HG03460 (cell line): ENCODE results near the gene EGFR.

Experiments
- ATAC-seq: cut with Tn5 transposase; IDR thresholded peaks from one replicate; pipeline ENCODE4 v1.9.1; 2021; ENCODE audit not compliant: unreplicated experiment

The EGFR gene

DNA sequence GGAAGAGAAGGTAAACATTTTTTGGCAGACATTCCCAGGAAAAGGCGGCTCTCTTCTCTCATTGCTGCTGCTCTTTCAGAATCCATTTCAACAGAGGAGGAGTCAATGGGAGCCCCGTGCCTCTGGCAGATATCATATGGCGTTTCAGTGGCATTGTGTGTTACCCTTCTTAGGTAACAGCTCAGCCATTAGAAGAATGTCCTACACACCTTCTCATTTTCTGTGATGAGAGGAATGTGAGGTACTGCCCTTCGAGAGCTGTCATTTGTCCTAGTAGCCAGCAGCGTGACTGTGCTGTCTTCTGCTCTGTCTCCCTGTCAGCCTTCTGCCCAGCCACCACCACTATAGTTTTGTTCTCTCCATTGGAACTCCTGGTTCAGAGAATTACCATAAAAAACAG is 102.4 kb downstream of the EGFR start:
- no peak for ATAC-seq

DNA sequence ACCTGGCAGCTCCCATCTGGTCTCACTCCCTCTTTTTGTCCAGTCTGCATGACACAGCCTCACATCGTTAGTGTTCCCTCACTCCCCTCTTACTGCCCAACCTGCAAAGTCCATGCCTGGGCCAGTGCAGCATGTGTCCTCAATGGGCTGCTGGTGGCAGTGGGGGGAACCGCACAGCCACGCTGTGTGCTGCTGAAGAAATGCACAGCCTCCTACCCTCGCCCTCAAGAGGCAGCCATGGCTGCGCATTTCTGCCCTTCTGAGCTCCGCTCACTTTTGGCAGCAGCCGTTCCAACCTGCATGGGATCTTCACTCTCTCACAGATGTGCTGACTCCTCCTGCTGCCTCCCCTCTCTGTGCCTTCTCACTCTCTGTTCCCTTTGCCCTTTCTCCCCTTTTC is 103.4 kb downstream of the EGFR start:
- ATAC-seq = no peak

DNA sequence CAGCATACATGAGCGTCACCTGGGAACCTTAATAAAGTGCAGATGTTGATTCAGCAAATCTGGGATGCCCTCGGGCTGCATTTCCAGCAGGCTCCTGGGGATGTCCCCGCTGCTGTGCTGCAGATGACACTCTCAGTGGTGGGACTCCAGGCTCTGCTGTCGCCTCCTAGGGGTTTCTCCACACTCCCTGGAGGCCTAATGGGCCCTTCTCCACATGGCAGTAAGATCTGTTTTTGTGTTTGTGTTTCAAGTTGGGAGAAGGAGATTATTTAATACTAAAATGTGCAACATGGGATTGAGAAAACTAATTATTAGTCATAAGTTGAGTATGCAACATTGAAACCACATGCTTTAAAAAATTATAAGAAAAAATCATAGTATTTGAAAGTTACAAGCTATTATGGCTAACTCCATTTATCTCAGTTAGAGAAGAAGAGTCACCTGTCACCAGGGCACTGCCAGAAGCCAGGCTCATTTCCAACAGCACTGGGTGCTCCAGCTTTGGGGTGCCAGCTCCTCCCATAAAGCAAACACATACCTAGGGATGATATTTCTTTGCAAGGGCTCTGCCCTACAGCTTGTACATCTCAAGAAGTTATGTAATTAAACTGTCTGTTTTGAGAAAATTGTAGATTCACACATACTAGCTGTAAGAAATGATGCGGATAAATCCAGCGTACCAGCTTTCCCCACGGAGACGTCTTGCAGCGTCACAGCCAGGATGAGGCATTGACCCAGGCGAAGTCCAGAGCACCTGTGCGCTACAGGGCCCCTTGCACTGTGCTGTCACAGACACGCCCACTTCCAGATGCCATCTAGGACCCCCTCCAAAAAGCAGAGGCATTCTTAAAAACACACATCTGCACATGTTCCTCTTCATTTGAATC is 106.4 kb downstream of the EGFR start:
- no peak for ATAC-seq

DNA sequence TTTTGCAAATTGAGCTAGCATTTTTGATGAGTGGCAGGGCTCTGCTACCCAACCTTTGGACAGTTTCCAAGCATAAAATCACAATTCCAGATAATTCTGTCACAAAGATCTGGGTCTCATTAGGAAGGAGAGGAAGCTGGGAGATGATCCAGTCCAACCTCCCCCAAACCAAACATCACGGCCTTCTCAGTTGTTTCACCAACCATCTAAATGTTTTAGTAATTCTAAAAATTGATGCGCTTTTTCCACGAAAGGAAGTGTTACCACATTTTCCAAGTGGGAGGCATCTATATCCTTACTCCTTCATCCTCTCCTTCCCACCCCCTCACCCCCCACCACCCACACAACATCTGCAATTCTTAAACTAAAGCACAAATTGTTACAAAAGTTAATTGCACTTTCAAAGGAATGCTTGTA is 108.3 kb downstream of the EGFR start:
- no peak for ATAC-seq

DNA sequence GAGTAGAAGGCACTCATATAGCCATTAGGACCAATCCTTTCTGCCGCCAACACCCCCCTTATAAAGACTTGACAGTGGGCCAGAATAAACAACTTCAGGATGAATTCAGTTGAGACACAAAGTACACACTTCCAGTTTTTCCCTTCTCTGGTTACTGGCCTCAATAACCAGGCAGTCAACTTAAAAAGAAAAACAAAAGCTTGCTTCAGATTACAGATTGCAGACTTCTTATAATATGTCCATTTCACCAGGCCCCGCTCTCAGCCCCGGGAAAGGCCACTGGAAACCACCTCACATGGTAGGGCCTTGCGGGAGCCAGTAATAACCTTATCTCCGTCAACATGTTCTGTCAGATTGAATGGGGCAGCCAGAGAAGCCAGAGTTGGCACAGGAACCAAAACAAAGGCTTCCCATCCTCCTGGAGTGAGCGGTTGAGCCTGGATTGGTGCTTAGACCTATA is 108.8 kb downstream of the EGFR start:
- no peak for ATAC-seq

DNA sequence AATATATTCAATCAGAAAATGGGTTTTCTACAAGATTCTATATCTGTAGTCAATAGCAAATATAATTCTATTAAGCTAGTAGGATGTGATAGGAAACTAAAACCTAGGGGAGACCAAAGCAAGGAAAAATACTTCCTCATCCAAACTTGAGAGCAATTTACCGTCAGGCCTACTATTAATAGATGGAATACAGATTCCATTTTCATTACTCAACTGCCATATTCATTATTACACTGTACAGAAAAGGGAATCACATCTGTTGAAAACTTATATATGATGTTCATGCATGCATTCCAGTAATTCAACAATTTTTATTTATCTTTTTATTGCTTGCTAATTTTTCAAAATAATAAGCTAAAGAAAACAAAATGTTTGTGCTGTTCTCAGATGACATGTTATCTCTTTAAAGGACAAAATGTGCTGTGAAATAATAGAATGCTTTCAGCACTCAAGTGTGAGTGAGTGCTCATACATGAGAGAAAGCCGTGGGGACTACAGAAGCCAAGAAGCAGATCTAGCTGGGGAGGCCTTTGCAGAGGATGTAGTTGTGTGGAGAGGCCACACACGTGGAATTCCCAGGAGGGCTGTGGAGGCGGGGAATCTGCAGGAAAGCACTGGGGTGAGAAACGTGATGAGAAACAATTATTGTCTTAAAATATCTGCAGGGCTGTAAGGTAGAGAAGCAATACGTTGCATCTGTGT is 110.0 kb downstream of the EGFR start:
- ATAC-seq = no peak

DNA sequence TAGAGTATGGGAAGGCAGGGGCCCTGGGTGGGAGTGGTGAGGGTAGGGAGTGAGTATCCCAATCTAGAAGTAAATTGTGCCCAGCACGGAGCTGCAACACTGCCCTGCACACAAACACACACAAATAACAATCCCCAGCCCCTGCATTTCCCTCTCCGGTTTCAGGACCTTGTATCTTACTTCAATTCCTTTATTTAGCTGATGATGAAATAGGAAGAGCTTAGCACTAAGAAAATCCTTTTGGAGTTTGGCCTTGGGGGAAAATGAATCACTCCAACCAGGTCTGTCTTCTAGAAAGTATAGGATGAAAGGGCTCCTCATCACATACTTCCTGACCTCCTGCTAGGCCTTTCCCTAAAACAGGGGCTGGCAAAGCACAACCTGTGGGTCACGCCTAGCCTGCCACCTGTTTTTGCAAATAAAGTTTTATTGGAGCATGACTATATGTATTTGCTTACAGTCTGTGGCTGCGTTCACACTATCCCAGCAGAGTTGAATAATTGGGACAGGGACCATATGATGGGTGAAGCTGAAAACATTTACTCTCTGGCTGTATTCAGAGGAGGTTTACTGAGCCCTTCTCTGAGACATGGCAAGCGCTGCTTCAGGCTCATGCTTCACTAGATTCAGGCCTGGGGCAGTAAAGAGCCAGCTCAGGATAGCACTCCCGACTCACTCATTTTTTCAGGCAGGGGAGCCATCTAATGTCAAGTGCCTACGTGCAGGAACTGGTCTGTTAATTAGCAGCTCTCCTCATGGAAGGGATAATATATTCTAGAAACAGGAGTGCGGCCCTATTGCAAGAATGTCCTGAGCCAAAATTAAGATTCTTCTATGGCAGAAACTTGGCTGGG is 111.0 kb downstream of the EGFR start:
- no peak for ATAC-seq

DNA sequence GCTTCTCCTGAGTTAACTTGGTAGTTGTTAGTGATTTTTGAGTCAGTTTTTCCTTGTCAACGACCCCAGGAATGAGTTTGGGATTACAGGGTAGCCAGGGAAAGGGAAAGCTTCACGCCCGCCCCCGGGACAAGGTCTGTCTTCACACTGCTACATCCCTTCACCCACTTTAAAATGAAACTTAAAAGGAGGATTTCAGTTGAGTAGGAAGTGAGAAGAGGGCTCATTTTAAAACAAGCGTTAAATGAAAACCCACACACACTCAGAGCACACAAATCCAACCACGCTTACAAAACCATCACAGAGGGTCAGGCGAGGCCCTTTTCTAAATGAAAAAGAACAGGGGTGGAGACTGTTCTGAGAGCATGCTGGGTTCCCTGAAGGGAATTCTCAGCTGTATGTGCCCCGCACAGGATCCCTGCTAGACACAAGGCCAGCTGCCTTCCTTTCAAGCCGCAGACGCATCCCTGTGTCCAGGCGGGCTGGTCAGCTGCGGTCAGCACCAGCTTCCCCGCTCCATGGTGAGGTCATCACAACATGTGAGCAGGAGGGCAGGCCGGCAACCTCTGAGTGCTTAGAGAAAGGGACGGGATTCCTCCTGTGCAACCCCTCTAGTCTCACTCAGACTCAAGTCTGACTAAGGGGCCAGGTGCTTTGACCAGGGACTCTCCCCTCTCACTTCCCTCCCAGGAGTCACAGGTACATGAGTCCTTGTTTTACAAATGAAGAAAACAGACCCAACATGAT is 111.8 kb downstream of the EGFR start:
- ATAC-seq = peak; percentile 41

DNA sequence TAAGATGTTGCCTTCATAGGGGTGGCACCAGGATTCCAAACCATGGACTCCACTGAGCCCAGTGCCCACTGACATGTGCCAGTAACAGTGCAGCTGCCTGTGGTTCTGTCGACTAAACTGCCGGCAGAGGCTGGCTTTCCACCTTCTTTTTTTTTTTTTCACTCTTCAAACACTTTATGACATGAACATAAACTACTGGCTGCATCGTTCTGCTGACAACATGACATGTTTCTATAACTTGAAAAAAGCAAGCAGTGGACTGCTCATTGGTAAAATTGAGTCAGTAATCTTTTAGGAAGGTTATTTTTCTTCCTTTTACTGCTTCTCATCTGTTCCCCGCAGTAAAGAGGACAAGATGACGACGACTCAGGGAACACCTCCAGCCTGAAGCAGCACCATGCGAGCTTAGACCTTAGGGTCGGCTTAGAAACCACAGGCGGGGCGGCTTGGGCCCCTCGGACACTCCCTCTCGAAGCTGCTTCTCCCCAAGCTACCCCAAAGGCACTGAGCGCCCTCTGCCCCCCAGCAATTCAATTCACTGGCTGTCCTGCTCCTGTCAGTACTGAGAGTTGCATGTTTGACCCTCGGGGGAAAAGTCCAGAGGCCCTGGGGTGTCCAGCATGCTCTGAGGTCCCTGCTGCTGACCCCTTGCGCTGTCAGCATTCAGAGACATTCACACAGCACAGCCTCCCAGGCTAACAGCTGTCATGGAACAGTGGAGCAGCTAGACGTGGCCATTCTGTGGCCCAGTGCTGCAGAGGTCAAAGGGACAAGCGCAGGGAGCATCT is 112.5 kb downstream of the EGFR start:
- ATAC-seq = no peak

DNA sequence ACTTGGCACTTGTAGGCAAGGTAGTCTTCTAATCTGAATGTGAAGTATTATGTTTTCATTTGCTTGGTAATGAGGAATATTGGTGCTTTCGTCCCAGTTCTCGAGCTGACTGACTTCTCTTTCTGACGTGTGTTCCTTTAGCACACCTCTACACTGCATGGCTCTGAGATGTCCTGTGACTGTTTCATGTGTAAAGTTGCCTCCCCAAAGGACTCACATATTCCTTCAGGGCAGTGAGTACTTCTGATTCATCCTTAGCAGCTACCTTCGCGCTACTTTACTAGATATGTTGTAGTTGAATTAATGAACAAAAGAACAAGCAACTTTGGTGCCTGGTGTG is 113.7 kb downstream of the EGFR start:
- no peak for ATAC-seq

DNA sequence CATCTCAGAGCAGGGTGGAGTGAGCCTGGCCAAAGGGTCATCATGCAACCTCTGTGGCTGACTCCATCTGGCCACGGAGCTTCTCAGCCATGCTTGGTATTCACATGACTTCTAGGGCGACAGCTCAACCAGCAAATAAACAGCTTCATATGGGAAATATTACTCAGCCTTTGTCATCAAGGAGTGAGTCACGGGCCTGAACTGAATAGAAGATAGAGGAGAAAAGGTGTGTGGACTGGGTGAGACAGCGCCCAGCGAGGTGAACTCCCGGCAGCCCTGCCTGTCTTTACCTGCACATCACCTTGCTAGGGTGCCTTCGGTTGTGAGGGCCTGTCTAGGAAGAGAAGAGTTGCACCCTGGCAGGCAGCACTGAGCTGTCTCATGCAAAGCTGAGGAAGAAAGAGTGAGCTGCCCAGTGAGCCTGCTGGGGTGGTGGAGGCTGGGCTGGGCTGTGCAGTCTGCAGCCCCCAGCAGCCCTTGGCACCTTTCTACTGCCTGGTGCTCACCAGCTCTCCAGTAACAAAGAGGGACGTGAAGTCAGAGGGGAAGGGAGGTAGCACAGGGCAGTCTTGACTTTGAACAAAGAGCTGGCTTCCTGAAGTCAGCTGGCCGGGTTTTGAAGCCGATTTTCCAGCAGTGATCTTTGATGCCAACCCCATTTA is 114.2 kb downstream of the EGFR start:
- ATAC-seq = no peak

DNA sequence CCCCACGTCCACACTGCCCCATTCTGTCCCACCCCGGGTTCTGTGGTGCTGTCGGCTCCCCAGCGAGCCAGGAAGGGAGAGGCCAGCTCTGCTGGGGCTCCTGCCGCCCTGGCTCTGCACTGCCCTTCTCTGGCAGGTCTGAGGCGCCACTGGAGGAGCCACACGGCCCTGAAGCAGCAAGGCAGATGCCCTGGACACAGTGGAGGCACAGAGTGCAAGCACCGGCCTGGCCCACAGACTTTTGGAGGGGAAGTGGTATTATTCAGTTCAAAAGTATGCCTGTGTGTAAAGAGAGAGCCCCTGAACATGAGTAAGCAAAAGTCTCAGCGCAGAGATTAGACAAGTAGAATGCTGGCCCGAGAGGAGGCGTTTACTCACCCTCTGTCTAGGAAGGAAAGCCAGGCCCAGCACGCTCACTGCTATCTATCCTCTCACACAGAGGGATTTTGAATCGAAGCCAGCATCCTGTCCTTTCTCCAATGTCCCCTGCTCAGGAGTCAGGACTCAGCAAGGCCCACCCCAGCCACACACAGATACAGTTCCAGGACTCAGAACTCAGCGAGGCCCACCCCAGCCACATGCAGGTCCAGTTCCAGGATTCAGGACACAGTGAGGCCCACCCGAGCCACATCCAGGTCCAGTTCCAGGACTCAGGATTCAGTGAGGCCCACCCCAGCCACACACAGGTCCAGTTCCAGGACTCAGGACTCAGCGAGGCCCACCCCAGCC is 115.0 kb downstream of the EGFR start:
- no peak for ATAC-seq

DNA sequence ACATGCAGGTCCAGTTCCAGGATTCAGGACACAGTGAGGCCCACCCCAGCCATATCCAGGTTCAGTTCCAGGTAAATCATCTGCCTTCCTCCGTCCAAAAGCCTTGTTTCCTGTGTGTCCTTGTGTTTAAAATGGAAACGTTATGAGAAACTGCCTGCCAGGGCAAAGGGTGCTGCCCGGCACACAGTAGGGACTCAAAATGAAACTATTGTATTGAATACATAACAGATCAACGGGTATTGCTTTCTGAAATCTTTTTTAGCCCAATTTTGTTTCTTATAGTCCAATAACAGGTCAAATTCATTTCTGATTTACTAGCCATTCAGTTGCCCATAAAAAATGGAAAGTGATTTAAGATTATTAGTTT is 115.5 kb downstream of the EGFR start:
- no peak for ATAC-seq

DNA sequence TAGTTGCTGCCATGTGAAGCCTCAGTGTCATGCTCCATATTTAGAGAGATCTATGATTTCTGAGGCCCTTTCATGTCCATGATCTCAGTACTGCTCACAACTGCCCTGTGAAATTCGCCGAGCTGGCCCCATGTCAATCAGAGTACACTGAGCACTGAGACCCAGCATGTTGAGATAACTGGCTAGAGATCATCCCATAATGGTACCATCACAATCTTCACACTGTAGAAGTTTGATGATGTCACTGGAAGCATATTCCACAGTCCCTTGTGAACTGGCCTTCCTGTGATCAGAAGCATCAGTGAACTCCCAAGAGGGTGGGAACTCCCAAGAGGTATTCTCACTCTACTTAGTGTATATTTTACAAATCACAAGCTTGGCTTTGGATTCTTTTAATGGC is 116.0 kb downstream of the EGFR start:
- no peak for ATAC-seq

DNA sequence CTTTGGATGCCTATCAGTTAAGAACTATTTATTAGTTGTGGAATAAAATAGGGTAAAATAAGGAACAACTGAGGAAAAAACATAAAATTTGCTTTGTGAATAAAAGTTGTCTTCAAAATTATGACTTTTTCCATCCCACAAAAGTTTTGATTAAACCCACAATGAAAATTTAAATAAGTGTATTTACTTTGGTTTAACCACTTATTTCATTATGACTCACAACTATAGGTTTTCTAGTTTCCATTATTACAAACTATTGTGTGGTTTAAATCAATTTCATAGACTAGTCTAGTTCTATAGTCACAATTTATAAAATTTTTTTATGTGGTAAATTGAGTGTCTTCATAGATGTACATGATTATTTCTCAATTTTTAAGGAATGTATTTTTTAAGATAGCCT is 116.6 kb downstream of the EGFR start:
- ATAC-seq = no peak

DNA sequence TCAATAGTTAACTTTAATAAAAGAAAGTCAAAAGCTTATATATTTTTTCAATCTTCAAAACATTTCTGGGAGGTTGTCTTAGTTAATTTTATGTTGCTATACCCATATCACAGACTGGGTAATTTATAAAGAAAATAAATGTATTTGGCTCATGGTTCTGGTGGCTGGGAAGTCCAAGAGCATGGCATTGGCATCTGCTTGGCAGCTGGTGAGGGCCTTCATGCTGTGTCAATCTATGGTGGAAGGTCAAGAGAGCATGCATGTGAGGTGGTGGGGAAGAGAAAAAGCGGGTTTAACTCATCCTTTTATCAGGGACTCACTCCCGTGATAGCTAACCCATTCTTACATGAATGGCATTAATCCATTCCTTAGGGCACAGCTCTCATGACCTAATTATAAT is 119.8 kb downstream of the EGFR start:
- ATAC-seq = no peak

DNA sequence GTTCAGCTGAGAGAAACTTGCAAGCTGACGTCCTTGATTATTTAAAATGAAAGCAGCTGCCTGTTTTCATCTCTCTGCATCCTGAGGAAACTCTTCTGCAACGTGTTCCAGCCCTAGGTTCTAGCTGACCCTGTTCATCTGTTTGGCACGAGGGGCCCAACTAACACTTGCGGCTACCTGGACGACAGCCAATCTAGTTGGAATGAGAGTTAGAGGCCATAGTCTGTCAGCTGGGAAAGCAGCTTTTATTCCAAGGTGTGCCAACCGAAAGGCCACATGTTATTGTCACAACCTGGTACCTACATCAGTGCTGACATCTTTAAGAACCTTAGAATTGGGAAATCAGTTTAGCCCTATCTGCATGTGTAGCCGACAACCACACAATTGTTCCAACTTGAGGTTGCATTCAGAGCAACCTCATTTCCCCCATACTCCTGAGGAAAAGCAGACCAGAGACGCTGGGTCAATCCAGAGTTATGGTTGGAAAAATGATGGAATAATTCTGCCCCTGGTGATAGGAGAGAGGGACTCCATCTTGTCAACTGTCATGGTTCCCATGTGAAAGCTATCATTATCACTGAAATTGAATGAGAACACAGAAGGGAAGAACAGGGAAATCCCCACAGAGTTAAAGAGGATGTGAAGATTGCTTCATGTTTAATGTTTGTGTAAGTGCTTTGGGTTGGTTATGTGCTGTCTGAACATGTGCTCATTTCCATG is 121.6 kb downstream of the EGFR start:
- peak; percentile 97 for ATAC-seq

DNA sequence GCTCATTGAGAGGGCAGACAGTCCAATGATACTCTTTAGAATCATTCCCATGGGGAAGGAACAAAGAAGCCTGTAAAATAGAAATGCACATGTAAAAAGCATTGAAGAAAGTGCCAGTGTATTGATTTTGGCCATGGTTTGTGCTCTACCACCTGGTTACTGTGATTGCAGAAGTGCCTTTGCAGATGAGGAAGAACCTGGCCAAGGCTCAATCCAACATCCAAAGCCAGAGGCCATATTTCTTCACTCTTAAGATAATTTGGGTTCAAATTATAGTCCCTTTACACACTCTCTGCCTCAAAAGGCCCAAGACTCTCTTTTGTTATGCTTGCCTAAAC is 122.1 kb downstream of the EGFR start:
- ATAC-seq = peak; percentile 32
